M059J (cell line): ENCODE results near the gene CELF5. TPM values are rescaled to one million over a fixed set of nuclear protein-coding genes. Genes with fewer than 3 reads are reported as not detected.
"Not testable (repeated sequence)": the region's sequence is repeated elsewhere in the genome, so short reads cannot be mapped to it uniquely, and the experiment has no call there.

Source experiments
- DNase-seq: peaks from one replicate; pipeline ENCODE4 v3.0.0-alpha.2; 2012; ENCODE audit warnings: low read depth
- total RNA-seq: library from RNA; depleted of rRNA; stranded (reverse); fragments of >200 nt; shearing (Covaris generic); gene quantifications from 2 replicates; pipeline ENCODE4 v1.2.3, GENCODE V29; 2014

Gene CELF5
- total RNA-seq, 1 experiment from 2014 or later, result not detected

- DNase-seq, result no peak
Measured at GRCh38 chr19:3322199-3322978, 97.9 kb downstream of the CELF5 start.

GRCh38 chr19:3323026-3323425 lies 98.6 kb downstream of the CELF5 start:
- DNase-seq, result no peak

- DNase-seq, result no peak
Measured at GRCh38 chr19:3323658-3324057, 99.2 kb downstream of the CELF5 start.

GRCh38 chr19:3324405-3324856 lies 100.0 kb downstream of the CELF5 start:
- no peak for DNase-seq

GRCh38 chr19:3325451-3325850 lies 101.0 kb downstream of the CELF5 start:
- no peak for DNase-seq

GRCh38 chr19:3328743-3329142 lies 104.3 kb downstream of the CELF5 start:
- no peak for DNase-seq

- DNase-seq, result no peak
Measured at GRCh38 chr19:3330047-3330446, 105.6 kb downstream of the CELF5 start.

GRCh38 chr19:3332232-3332631 lies 107.8 kb downstream of the CELF5 start:
- DNase-seq, result not testable (repeated sequence)

- no peak for DNase-seq
Measured at GRCh38 chr19:3333020-3333583, 108.6 kb downstream of the CELF5 start.

GRCh38 chr19:3333662-3334061 lies 109.2 kb downstream of the CELF5 start:
- DNase-seq, result no peak

GRCh38 chr19:3334749-3335430 lies 110.4 kb downstream of the CELF5 start:
- DNase-seq, result not testable (repeated sequence)

GRCh38 chr19:3335431-3336350 lies 111.2 kb downstream of the CELF5 start:
- DNase-seq, result peak; percentile 75

- no peak for DNase-seq
Measured at GRCh38 chr19:3336351-3336679, 111.9 kb downstream of the CELF5 start.

- DNase-seq, result peak; percentile 93
Measured at GRCh38 chr19:3336680-3337523, 112.4 kb downstream of the CELF5 start.

- DNase-seq, result no peak
Measured at GRCh38 chr19:3338541-3339181, 114.2 kb downstream of the CELF5 start.

GRCh38 chr19:3340340-3340739 lies 115.9 kb downstream of the CELF5 start:
- DNase-seq, result no peak

GRCh38 chr19:3342246-3342645 lies 117.8 kb downstream of the CELF5 start:
- no peak for DNase-seq

- DNase-seq, result not testable (repeated sequence)
Measured at GRCh38 chr19:3342962-3343361, 118.5 kb downstream of the CELF5 start.

- DNase-seq, result peak; percentile 87
Measured at GRCh38 chr19:3343619-3344502, 119.4 kb downstream of the CELF5 start.
